NCI-H2029 treated with DMSO at 0.1 percent for 48 hours (cell line): ENCODE data around the gene CCL22.
"Not testable (repeated sequence)": the region's sequence is repeated elsewhere in the genome, so short reads cannot be mapped to it uniquely, and the experiment has no call there.

Experiments
- DNase-seq: peaks from one replicate; lab custom pipeline; 2025; lab: John Stamatoyannopoulos, UW

Gene CCL22

DNA sequence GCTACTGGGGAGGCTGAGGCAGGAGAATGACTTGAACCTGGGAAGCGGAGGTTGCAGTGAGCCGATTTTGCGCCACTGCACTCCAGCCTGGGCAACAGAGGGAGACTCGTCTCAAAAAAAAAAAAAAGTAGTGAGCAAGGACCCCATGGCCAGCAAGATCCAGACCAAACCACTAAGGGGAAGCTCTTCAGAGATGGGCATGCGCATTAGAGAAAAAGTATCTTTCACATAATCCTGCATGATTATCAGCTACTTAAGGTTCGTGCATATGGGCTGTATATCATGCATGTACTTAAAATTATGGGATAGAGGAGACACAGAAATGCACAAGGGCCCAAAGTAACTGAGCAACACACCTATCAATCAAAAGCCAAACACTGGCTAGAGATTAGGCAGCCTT is 10.7 kb upstream of the CCL22 start:
- no peak for DNase-seq

DNA sequence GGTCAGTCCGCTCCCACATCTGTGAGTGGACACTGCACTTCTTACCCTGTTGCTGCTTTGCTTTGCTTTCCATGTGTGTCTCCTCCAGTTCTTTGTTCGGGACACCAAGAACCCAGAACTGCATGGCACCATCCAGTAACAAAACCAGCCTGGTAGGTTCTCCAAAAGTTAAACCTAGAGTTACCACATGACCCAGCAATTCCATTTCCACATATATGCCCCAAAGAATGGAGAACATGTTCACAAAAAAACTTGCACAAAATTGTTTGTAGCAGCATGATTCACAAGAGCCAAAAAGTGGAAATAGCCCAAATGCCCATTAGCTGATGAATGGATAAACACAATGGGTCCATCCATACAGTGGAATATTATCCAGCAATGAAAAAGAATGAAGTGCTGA is 10.3 kb upstream of the CCL22 start:
- no peak for DNase-seq

DNA sequence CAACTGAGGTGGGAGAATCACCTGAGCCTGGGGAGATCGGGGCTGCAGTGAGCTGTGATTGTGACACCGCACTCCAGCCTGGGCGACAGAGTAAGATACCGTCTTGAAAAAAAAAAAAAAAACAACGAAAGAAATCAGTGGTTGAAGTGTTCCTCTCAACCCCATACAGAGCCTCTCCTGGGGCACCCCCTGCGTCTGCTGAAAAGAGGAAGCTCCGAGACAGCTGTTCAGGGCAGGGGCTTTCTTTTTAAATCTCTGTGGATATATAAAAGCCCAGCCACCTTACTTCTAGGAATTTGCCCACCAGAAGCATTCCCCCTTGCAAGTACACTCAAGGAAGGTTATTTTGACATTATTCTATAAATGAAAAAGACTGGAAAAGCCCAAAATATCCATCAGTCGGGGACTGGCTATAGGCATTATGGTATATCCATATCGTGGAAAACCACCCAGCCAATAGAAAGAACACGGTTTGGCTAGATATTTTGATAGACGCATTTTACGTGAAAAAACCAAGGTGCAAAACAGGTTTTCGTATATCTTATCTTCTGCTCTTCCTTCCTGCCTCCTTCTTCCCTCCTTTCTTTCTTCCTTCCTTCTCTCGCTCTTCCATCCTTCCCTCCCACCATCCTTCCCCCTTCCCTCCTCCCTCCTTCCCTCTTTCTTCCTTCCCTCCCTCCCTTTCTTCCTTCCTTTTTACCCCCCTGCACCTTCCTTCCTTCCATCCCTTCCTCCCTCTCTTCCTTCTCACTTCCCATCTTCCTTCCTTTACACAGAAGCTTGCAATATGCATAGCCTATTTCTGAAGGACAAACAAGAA is 9.2 kb upstream of the CCL22 start:
- DNase-seq, result no peak

DNA sequence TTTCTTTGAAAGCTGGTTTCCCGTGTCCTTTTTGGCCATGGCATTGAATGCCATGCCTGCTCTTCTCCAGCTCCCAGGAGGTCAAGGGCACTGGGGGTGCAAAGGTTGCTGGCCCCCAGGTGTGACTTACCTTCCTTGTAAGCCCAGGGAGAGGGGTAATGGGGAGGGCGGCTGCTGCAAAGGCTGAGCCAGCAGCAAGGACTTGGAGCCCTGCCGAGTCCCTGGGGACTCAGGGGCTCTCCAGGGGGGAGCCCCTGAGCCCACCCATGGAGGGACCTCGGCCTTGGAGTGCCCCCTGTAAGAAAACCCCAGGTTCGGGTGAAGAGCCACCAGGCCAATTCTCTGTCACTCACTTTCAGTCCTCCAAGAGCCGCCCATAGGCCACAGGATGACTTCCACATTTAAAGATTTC is 5.9 kb upstream of the CCL22 start:
- DNase-seq, result no peak

DNA sequence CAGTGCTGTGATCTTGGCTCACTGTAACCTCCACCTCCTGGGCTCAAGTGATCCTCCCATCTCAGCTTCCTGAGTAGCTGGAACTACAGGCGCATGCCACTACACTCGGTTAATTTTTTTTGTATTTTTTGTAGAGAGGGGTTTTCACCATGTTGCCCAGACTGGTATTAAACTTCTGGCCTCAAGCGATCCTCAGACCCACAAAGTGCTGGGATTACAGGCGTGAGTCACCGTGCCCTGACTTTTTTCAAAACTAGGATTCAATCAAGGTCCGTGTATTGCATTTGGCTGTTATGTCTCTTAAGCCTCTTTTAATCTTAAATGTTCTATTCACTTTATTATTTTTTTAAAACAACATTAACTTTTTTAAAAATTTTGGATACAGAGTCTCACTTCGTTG is 4.3 kb upstream of the CCL22 start:
- DNase-seq, result no peak

DNA sequence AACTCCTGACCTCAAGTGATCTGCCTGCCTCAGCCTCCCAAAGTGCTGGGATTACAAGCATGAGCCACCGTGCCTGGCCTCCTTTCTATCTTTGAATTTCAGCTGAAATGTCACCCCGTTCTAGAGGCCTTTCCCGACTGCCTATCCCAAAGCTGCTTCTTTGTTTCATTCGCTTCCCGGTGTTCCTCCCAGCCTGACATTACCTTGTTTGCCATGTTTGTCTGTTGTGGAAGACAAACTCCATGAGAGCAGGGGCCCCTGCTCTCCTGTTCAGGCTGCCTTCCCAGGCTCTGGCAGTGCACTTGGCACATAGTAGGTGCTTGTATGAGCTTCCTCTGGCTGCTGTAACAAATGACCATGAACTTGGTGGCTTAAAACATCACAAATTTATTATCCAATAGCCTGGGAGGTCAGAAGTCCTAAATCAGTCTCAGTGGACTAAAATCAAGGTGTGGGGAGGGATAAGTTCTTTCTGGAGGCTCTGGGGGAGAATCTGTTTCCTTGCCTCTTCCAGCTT is 2.6 kb upstream of the CCL22 start:
- no peak for DNase-seq

DNA sequence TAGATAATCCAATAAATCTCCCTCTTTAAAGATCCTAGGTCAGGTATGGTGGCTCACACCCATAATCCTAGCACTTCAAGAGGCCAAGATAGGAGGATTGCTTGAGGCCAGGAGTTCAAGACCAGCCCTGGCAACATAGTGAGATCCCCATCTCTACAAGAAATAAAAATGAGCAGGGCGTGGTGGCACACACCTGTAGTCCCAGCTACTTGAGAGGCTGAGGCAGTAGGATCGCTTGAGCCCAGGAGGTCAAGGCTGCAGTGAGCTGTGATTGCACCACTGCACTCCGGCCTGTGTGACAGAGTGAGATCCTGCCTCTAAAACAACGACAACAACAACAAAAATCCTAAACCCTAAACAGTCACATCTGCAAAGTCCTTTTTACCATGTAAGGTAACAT is 2.0 kb upstream of the CCL22 start:
- no peak for DNase-seq

DNA sequence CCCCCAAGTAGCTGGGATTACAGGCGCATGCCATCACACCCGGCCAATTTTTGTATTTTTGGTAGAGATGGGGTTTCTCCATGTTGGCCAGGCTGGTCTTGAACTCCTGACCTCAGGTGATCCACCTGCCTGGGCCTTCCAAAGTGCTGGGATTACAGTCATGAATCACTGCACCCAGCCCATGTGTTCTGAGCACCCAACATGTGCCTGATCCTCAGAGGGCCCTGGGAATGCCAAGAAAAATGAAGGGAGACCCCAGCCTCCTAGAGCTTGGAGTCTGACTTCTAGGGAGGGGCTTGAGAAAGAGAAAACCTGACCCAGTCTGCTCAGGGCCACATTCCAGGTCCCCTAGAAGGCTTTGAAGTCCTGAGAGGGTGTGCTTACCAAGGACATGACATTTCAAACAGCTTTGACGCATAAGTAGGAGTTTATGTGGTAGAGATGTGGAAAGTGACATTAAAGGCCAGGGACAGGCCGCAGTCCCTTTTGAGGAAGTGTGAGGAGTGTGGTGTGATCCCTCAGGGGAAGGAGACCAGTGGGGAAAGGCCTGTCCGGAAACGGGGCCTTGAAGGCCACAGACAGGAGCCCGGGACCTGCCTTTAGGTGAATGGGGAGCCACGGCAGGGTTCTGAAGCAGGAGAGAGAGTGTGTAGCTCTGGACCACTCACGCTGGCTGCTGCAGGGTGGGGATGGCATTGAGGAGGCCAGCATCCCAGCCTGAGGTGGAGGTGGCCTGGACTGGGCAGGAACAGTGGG is 1.1 kb upstream of the CCL22 start:
- DNase-seq, result no peak

DNA sequence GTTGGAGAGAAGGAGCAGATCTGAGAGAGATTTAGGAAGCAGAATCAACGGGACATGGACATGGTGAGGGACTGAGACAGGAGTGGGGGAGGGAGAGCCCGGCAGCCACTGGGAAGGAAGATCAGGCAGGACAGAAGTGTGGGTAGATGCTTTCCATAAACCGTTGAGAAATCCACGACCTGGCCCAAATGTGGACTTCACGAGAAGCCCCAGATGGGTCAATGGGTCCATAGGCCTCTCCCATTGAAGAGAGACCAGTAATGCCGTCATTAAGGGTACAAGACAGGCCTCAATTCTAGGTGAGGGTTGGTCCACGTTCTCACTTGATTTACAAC is 530 bp upstream of the CCL22 start:
- no peak for DNase-seq

DNA sequence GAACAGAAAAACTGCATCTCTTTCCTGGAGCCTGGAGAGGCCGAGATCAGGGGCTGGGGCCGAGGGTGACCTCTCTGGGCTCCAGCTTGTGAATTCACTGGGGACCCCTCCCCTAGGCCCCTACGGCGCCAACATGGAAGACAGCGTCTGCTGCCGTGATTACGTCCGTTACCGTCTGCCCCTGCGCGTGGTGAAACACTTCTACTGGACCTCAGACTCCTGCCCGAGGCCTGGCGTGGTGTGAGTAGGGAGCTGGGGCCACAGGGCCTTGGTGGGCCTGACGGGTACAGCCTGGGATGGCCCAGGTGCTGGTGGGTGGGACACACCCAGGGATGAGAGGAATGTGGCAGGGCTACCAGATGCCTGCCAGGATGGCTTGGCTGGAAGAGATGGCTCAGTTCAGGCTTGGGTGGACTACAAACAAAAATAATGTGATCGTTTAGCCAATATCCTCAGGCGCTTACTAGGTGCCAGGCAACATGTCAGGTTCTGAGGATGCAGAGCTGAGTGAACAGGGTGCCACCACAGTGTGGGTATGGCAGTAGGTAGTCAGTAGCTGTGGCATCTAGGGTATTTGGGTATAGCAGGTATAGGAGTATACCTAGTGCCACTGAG is 1.8 kb downstream of the CCL22 start:
- no peak for DNase-seq

DNA sequence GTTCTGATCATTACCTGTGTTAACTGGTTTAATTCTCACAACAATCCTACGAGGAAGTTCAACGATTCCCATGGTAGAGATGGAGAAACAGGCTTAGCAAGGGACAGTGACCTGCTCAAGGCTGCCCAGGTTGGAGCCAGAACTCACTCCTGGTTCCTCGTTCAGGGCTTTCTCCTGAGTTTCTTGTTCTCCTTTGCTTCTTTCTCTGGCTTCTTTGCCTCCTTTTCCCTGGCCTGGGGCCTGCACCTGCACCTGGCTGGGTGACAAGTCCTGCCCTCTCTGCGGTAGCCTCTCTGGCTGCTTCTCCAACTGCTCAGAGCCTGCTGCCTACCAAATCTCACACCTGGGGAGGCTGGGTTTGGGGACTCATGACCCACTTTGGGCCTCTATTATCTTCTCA is 2.8 kb downstream of the CCL22 start:
- no peak for DNase-seq

DNA sequence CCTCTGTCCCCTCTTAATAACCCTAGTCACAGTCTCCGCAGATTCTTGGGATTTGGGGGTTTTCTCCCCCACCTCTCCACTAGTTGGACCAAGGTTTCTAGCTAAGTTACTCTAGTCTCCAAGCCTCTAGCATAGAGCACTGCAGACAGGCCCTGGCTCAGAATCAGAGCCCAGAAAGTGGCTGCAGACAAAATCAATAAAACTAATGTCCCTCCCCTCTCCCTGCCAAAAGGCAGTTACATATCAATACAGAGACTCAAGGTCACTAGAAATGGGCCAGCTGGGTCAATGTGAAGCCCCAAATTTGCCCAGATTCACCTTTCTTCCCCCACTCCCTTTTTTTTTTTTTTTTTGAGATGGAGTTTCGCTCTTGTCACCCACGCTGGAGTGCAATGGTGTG is 5.6 kb downstream of the CCL22 start:
- no peak for DNase-seq

DNA sequence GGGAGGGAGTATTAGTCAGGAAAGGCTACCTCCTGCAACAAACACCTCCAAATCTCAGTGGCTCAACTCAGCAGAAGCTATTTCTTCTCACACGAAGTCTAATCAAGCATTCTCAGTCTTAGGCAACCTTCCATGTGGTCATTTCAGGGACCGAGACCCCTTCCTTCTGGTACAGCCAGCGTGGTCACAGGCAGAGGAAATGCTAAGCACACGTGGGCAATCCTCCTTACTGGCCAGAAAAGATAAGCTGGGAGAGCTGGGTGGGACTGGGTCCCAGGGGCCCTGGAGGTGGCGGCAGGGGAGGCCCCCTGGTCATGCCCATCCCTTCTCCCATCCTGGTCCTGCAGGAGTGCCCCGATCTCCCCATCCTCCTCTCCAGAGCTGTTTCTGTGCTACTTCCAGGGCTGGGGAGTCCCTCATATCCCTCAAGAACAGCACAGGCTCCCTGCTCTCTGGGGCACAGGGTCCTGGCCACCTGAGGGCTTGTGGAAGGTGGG is 8.0 kb downstream of the CCL22 start:
- no peak for DNase-seq

DNA sequence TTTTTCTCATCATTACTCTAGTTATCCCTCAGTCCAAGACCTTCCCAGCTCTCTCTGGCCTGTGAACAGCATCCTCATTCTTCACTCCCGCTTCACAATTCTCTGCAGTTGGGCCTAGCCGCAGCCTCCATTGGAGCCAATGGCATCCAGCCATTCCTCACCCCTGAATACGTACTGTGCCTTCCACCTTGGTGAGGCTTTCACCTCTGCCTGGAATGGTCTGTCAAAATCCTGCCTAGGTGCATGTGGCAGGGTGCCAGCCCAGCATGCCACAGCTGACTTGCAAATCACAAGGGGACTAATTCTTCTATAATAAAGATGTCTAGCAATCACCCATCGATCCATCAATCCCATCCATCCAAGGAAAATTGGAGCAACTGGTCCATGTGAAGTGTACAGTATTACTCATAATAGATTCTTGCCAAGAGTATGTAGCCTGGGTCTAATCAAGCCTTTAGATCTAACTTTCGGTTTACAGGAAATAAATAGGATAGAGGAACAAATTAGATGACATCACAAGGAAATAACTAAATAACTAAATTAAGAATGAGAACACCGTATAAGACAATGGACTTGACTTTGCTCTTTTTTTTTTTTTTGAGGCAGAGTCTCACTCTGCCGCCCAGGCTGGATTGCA is 8.7 kb downstream of the CCL22 start:
- no peak for DNase-seq

DNA sequence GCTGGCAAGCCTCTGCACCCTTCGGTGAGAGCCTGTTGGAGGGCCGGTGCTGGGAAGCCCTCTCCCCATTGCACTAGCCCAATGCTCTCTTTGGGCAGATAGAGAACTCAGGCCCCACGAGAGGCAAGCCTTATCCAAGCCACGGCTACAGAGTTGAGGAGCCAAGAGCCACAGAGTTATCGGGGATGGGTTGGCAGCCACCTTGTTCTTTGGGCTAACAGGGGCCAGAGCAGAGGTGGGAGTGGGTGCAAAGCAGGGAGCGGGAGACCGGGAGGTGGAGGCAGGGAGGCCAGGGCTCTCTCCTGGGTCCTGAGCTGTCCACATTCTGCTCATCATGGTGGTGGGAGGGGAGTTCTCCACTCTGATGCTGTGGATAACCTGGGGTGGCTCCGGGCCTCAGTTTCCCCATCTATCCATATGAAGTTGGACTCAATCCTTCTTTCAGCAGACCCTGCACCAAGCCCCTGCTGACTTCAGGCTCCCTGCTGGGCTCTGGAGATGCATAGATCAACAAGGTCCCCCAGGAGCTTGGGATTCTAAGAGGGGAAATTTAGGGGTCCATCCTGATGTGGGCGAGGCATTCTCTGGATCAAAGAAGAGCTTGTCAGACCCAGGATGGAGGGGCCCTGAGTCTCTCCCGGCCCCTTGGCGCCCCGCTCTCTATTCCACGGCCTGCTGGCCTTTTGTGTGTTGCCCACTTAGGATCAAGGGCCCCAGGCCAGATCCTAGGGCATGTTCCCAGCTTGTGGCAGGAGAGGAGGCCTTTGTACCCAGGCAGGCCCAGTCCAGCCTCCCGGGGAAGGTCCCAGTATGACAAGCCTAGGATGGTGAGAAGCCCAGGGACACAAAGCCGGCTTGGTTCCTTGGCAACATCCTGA is 13.2 kb downstream of the CCL22 start:
- DNase-seq, result no peak

DNA sequence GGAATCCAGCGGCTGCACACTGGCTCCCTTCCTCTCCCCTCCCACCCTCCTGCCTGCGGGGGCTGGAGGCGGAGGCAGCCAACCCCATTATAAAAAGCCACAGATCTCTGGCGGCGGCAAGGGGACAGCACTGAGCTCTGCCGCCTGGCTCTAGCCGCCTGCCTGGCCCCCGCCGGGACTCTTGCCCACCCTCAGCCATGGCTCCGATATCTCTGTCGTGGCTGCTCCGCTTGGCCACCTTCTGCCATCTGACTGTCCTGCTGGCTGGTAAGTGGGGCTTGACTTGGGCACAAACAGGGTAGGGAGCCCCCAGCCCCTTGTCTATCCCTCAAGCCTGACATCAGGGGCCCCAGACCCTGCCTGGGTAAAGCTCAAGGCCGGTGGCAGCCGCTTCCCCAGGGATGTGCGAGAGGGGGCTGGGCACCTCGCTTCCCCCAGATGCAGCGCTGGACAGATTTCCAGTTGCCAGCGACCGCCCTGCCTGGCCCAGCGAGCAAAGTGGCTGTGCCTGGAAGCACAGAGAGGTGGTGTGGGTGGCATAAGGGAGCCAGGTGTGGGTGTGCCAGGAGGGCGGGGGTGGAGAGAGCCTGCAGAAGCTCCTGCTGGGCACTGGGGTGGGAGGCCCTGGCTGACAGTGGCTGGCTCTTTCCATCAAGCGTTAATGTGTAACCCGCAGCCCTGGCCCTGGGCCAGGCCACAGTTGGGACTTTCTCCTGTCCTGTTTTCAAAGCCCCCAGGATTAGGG is 14.0 kb downstream of the CCL22 start, which contains the start of gene CX3CL1:
CX3CL1 (plus strand) TSS at position 119 of the 745 bp plus-strand sequence; CDS start at position 198, 79 bp downstream.
- DNase-seq, result no peak

DNA sequence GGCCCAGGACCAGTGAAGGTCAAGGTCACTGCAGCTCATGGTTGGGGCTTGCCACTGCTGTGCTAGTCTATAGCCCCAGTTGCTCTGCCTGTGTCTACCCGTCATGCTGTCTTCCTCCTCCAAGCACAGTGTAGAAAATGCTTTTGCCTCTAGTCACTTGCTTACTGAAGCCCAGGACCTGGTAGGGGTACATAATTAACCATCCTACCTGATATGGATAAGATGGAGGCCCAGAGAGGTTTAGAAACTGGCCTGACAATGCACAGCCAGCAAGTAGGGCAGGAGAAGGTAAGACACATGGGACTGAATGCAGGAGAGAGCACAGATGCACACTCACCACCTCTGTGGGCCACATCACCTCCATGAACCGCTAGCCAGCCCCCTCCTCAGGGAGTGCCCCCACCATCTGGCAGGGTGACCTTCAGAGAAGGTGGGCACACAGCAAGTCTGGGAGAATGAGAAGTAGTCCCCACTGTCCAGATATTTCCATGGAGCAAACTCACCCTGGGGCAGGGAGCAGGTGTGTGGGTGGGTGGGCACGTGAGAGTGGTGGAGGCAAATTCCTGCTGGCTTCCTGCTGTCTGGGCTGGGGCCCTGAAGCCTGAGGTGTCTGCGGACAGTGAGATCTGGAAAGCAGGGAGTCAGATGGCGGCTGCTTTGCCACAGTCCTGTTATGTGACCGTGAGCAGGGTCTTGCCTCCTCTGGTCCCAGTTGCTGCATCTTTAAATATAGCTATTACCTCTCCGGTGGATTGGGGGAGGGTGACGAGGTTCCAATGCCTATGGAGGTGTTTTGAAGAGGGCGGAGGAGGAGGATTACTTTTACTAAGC is 14.7 kb downstream of the CCL22 start:
- DNase-seq, result no peak

DNA sequence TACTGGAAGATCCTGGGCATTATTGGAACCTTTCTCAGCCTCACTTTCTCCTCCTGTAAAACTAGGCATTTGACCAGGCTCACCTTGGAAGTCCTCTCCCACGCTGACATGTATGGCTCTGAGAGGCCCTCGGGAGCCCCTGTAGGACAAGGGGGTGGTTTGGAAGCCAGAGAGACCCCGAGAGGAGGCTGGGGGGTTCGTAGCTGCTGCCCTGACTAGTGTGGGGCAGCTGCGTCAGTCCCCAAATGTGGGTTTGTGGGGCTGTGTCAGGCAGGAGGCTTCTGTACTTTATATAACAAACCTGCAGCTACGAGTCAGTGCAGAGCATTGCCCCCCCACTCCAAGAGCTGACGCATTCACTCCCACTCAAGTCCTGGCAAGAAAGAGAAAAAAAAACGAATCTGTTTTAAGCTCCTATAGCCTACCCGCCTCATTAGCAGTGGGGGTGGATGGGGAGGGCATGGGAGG is 15.5 kb downstream of the CCL22 start:
- no peak for DNase-seq

DNA sequence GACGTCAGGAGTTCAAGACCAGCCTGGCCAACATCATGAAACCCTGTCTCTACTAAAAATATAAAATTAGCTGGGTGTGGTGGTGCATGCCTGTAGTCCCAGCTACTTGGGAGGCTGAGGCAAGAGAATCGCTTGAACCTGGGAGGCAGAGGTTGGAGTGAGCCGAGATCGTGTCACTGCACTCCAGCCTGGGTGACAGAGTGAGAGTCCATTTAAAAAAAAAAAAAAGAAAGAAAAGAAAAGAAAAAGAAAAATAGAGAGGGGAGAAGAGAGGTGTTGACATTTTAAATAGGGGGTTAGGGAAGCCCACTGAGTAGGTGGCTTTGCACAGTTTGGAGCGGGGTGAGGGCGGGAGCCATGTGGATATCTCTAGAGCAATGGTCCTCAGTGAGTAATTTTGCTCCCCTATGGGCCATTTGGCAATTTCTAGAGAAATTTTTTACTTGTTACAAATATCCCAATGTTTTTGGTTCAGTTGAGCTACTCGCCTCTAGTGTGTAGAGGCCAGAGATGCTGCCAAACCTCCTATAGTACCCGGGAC is 16.4 kb downstream of the CCL22 start:
- not testable (repeated sequence) for DNase-seq
